WTC11 (cell line): ENCODE results near the gene SMYD3. TPM values are rescaled to one million over a fixed set of nuclear protein-coding genes. Genes with fewer than 3 reads are reported as not detected.

ENCODE experiments used
- ATAC-seq: fragments of 200-7000 bp; cut with Tn5 transposase; 2 replicates; pipeline ENCODE4 v1.10.0; 2021; ENCODE audit warnings: mild to moderate bottlenecking, moderate library complexity
- CTCF ChIA-PET: fragments of 300-600 bp; sonication (Branson Sonifier 250); formaldehyde crosslinking; loops from one replicate; lab custom pipeline; 2021; ENCODE audit warnings: antibody characterized with exemption; lab: Charles Lee
- POLR2A ChIA-PET: fragments of 350-600 bp; sonication (Branson Sonifier 250); formaldehyde crosslinking; loops from one replicate; lab custom pipeline; 2021; ENCODE audit warnings: antibody characterized with exemption; lab: Charles Lee
- DNase-seq: peaks from one replicate; pipeline ENCODE4 v3.0.0; 2021; ENCODE audit warnings: low spot score
- H3K27ac Mint-ChIP-seq: 2 replicates; pipeline ENCODE4 v1.8.0; 2021; ENCODE audit warnings: mixed read lengths
- H3K27me3 Mint-ChIP-seq: 2 replicates; pipeline ENCODE4 v1.8.0; 2021; ENCODE audit warnings: low read depth, mild to moderate bottlenecking, moderate library complexity, mixed read lengths
- H3K36me3 Mint-ChIP-seq: 2 replicates; pipeline ENCODE4 v1.8.0; 2021; ENCODE audit warnings: mixed read lengths
- H3K4me1 Mint-ChIP-seq: 2 replicates; pipeline ENCODE4 v1.8.0; 2022; ENCODE audit warnings: mixed read lengths
- H3K4me3 Mint-ChIP-seq: 2 replicates; pipeline ENCODE4 v1.8.0; 2021; ENCODE audit warnings: mild to moderate bottlenecking, moderate library complexity, mixed read lengths
- H3K9me3 Mint-ChIP-seq: 2 replicates; pipeline ENCODE4 v1.8.0; 2021; ENCODE audit warnings: mixed read lengths
- ATF2 ChIP-seq: sonication (generic); formaldehyde crosslinking; IDR thresholded peaks from 2 replicates; pipeline ENCODE4 v1.8.1; 2022; ENCODE audit warnings: low read depth, missing genetic modification reagents, borderline replicate concordance
- ATF6 ChIP-seq: sonication (generic); formaldehyde crosslinking; IDR thresholded peaks from 2 replicates; pipeline ENCODE4 v1.8.1; 2023; ENCODE audit warnings: mild to moderate bottlenecking, missing genetic modification reagents
- CBFB ChIP-seq: sonication (generic); formaldehyde crosslinking; IDR thresholded peaks from 2 replicates; pipeline ENCODE4 v1.8.1; 2022; ENCODE audit warnings: mild to moderate bottlenecking, low read depth, missing genetic modification reagents
- CREM ChIP-seq: sonication (generic); formaldehyde crosslinking; IDR thresholded peaks from 2 replicates; pipeline ENCODE4 v1.8.1; 2022; ENCODE audit warnings: mild to moderate bottlenecking, missing genetic modification reagents, moderate library complexity
- ELF4 ChIP-seq: sonication (generic); formaldehyde crosslinking; IDR thresholded peaks from 2 replicates; pipeline ENCODE4 v1.8.1; 2022; ENCODE audit warnings: low read depth, mild to moderate bottlenecking, moderate library complexity, missing genetic modification reagents
- ERG ChIP-seq: fragments of 250-450 bp; sonication (Bioruptor Pico); IDR thresholded peaks from 2 replicates; pipeline ENCODE4 v1.8.0; 2021; ENCODE audit warnings: mild to moderate bottlenecking
- GABPB1 ChIP-seq: sonication (generic); formaldehyde crosslinking; IDR thresholded peaks from 2 replicates; pipeline ENCODE4 v1.8.1; 2023; ENCODE audit warnings: mild to moderate bottlenecking, missing genetic modification reagents
- NFATC4 ChIP-seq: fragments of 250-450 bp; sonication (Bioruptor Pico); IDR thresholded peaks from 2 replicates; pipeline ENCODE4 v1.9.0; 2021; ENCODE audit warnings: mild to moderate bottlenecking
- PRRX2 ChIP-seq: fragments of 250-450 bp; sonication (Bioruptor Pico); IDR thresholded peaks from 2 replicates; pipeline ENCODE4 v1.8.0; 2021; ENCODE audit warnings: mild to moderate bottlenecking
- RORB ChIP-seq: fragments of 250-450 bp; sonication (Bioruptor Pico); IDR thresholded peaks from 2 replicates; pipeline ENCODE4 v1.9.0; 2021; ENCODE audit warnings: mild to moderate bottlenecking
- TEAD4 ChIP-seq: sonication (generic); formaldehyde crosslinking; IDR thresholded peaks from 2 replicates; pipeline ENCODE4 v1.8.0; 2022; ENCODE audit warnings: mild to moderate bottlenecking, missing genetic modification reagents
- USF1 ChIP-seq: sonication (generic); formaldehyde crosslinking; IDR thresholded peaks from 2 replicates; pipeline ENCODE4 v1.8.0; 2022; ENCODE audit warnings: mild to moderate bottlenecking, missing genetic modification reagents
- ZBTB21 ChIP-seq: sonication (generic); formaldehyde crosslinking; IDR thresholded peaks from 2 replicates; pipeline ENCODE4 v1.8.1; 2023; ENCODE audit warnings: mild to moderate bottlenecking, missing genetic modification reagents, borderline replicate concordance
- ZNF416 ChIP-seq: fragments of 250-450 bp; sonication (Bioruptor Pico); IDR thresholded peaks from 2 replicates; pipeline ENCODE4 v1.9.0; 2021; ENCODE audit warnings: mild to moderate bottlenecking, inconsistent platforms
- ZNF512 ChIP-seq: sonication (generic); formaldehyde crosslinking; IDR thresholded peaks from 2 replicates; pipeline ENCODE4 v1.8.1; 2022; ENCODE audit warnings: missing genetic modification reagents, borderline replicate concordance
- ZSCAN18 ChIP-seq: fragments of 250-450 bp; sonication (Bioruptor Pico); IDR thresholded peaks from 2 replicates; pipeline ENCODE4 v2.1.2; 2022; ENCODE audit warnings: mild to moderate bottlenecking, moderate library complexity
- total RNA-seq: library from RNA; stranded (reverse); gene quantifications from 3 replicates; pipeline ENCODE4 v1.2.3, GENCODE V29; 2021
- TF ChIP-seq, protein P1 (sequence below): sonication (generic); formaldehyde crosslinking; IDR thresholded peaks from 2 replicates; pipeline ENCODE4 v1.8.1; 2022; ENCODE audit warnings: mild to moderate bottlenecking, missing genetic modification reagents, moderate library complexity, borderline replicate concordance

Gene SMYD3
- total RNA-seq, 1 experiment from 2014 or later, result 21.4 TPM

DNA sequence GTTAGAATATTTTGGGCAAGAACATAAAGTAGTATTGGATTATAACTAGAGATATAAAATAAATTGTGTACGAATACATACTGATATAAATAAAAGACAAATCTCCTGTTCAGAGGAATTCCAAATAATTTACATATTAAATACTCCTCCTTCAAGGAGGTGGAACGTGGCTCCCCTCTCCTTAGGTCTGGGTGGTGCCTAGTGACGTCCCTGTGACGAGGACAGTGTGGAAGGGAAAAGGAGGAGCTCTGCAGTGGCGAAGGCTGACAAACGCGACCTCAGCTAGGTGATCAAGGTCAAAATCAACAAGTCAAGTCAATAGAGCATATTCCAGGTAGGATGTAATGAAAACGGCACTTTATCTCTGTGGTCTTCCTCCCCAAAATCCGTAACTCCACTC, 310.0 kb downstream of the SMYD3 start:
- POLR2A ChIA-PET, result no interaction called here
- no peak for TF ChIP-seq ZNF416 (CRISPR knock-in tag)
- TF ChIP-seq CREM, result no peak
- no peak for TF ChIP-seq GABPB1
- no peak for TF ChIP-seq ELF4
- TF ChIP-seq ERG (CRISPR knock-in tag), result no peak
- TF ChIP-seq ZBTB21, result no peak
- TF ChIP-seq RORB (CRISPR knock-in tag), result no peak
- TF ChIP-seq TEAD4 (CRISPR knock-in tag), result no peak

DNA sequence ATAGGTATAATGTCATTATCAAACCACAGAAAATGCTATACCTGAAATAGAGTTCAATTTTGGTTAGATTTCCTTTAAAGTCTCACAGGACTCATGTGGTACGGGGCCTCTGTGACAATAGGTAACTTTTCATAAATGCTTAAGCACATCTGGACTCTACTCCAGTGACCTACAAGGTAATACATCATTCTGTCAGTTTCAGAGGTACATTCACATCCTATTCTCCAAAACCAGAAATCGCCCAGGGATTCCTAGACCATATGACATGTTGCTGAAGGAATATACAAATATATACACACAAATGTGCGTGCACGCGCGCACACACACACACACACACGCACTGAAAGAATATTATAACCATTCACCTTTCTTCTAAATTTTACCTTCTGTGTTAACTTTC, 311.8 kb downstream of the SMYD3 start:
- H3K27me3 Mint-ChIP-seq, result no peaks in the 10 kb centered on the region
- H3K36me3 Mint-ChIP-seq, result no peaks in the 10 kb centered on the region
- H3K27ac Mint-ChIP-seq, result no peak overlapping the region
- DNase-seq (no peak), ATAC-seq (no peak)
- no peak overlapping the region for H3K4me3 Mint-ChIP-seq
- POLR2A ChIA-PET, result no interaction called here
- peaks cover 14% of the 10 kb centered on the region for H3K4me1 Mint-ChIP-seq
- CTCF ChIA-PET, result no interaction called here
- TF ChIP-seq ZSCAN18 (CRISPR knock-in tag) (no peak), PRRX2 (CRISPR knock-in tag) (no peak), ATF6 (CRISPR knock-in tag) (no peak), ZNF416 (CRISPR knock-in tag) (no peak), ZNF512 (CRISPR knock-in tag) (no peak), RORB (CRISPR knock-in tag) (no peak), CBFB (CRISPR knock-in tag) (no peak), ERG (CRISPR knock-in tag) (no peak), USF1 (CRISPR knock-in tag) (no peak), NFATC4 (no peak), ATF2 (CRISPR knock-in tag) (no peak)
- TF ChIP-seq, protein P1, sequence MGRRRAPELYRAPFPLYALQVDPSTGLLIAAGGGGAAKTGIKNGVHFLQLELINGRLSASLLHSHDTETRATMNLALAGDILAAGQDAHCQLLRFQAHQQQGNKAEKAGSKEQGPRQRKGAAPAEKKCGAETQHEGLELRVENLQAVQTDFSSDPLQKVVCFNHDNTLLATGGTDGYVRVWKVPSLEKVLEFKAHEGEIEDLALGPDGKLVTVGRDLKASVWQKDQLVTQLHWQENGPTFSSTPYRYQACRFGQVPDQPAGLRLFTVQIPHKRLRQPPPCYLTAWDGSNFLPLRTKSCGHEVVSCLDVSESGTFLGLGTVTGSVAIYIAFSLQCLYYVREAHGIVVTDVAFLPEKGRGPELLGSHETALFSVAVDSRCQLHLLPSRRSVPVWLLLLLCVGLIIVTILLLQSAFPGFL, result no peak
- H3K9me3 Mint-ChIP-seq, result no peaks in the 10 kb centered on the region

More for the DNA sequence above, 310.0 kb downstream of the SMYD3 start:
- H3K9me3 Mint-ChIP-seq, result no peaks in the 10 kb centered on the region
- H3K36me3 Mint-ChIP-seq, result no peaks in the 10 kb centered on the region
- H3K4me3 Mint-ChIP-seq, result no peak overlapping the region
- CTCF ChIA-PET, result no interaction called here
- H3K27me3 Mint-ChIP-seq, result no peaks in the 10 kb centered on the region
- ATAC-seq (peak; percentile 61), DNase-seq (no peak)
- no peak overlapping the region for H3K27ac Mint-ChIP-seq
- peaks cover 14% of the 10 kb centered on the region for H3K4me1 Mint-ChIP-seq
